Esophagus muscularis mucosa (tissue), 3 donors: Measurements from ENCODE around the gene RAD51B.

Experiments used
- POLR2AphosphoS5 ChIP-seq, 2 donors: sonication (generic); formaldehyde crosslinking; IDR thresholded peaks; one replicate each; pipeline ENCODE4 v1.6.1; 2017; ENCODE audit warnings: antibody characterized with exemption in 2 of 2
- TF ChIP-seq, protein P1 (sequence below), 3 experiments: fragments of 200-600 bp in 2 of 3; fragments of 450-650 bp in 1 of 3; sonication (generic) in 2 of 3; IDR thresholded peaks; one replicate each; pipeline ENCODE4 v1.5.1; 2017 to 2019; ENCODE audit warnings: antibody characterized with exemption in 3 of 3, mild to moderate bottlenecking in 2 of 3, moderate library complexity in 1 of 3

GRCh38 chr14:68195126-68195525, 375.5 kb downstream of the RAD51B start:
- TF ChIP-seq, protein P1, sequence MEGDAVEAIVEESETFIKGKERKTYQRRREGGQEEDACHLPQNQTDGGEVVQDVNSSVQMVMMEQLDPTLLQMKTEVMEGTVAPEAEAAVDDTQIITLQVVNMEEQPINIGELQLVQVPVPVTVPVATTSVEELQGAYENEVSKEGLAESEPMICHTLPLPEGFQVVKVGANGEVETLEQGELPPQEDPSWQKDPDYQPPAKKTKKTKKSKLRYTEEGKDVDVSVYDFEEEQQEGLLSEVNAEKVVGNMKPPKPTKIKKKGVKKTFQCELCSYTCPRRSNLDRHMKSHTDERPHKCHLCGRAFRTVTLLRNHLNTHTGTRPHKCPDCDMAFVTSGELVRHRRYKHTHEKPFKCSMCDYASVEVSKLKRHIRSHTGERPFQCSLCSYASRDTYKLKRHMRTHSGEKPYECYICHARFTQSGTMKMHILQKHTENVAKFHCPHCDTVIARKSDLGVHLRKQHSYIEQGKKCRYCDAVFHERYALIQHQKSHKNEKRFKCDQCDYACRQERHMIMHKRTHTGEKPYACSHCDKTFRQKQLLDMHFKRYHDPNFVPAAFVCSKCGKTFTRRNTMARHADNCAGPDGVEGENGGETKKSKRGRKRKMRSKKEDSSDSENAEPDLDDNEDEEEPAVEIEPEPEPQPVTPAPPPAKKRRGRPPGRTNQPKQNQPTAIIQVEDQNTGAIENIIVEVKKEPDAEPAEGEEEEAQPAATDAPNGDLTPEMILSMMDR (IDR thresholded peaks at IDR 0.05), result no peak
- TF ChIP-seq POLR2AphosphoS5 (IDR thresholded peaks at IDR 0.05), result no peak
